Measurements from ENCODE around the gene NTRK3.

The NTRK3 gene

GRCh38 chr15:88124199-88124598 is 132.3 kb downstream of the NTRK3 start:
- no peak for DNase-seq
- TF ChIP-seq POLR2A (IDR thresholded peaks at IDR 0.05; ENCODE audit: low read length) (no peak), GATA1 (IDR thresholded peaks at IDR 0.05; ENCODE audit: low read depth, low read length) (no peak)

GRCh38 chr15:88121968-88122530 is 134.5 kb downstream of the NTRK3 start:
- no peak for DNase-seq
- TF ChIP-seq GATA1 (IDR thresholded peaks at IDR 0.05; ENCODE audit: low read depth, low read length) (no peak), POLR2A (IDR thresholded peaks at IDR 0.05; ENCODE audit: low read length) (no peak)

- no peak for DNase-seq
- TF ChIP-seq POLR2A (IDR thresholded peaks at IDR 0.05; ENCODE audit: low read length), result no peak
- no peak for TF ChIP-seq GATA1 (IDR thresholded peaks at IDR 0.05; ENCODE audit: low read depth, low read length)
Measured at GRCh38 chr15:88120026-88120425, 136.5 kb downstream of the NTRK3 start.

GRCh38 chr15:88118741-88119140 is 137.8 kb downstream of the NTRK3 start:
- TF ChIP-seq POLR2A (IDR thresholded peaks at IDR 0.05; ENCODE audit: low read length) (no peak), GATA1 (IDR thresholded peaks at IDR 0.05; ENCODE audit: low read depth, low read length) (no peak)
- DNase-seq, result no peak

- no peak for DNase-seq
- no peak for TF ChIP-seq POLR2A (IDR thresholded peaks at IDR 0.05; ENCODE audit: low read length)
- no peak for TF ChIP-seq GATA1 (IDR thresholded peaks at IDR 0.05; ENCODE audit: low read depth, low read length)
Measured at GRCh38 chr15:88118035-88118434, 138.5 kb downstream of the NTRK3 start.

- no peak for TF ChIP-seq GATA1 (IDR thresholded peaks at IDR 0.05; ENCODE audit: low read depth, low read length)
- DNase-seq, result no peak
Measured at GRCh38 chr15:88115486-88116152, 140.9 kb downstream of the NTRK3 start.

GRCh38 chr15:88113613-88114308 is 142.8 kb downstream of the NTRK3 start:
- DNase-seq, result no peak
- TF ChIP-seq GATA1 (IDR thresholded peaks at IDR 0.05; ENCODE audit: low read depth, low read length) (no peak), POLR2A (IDR thresholded peaks at IDR 0.05; ENCODE audit: low read length) (no peak)

GRCh38 chr15:88108991-88109390 is 147.5 kb downstream of the NTRK3 start:
- no peak for DNase-seq
- no peak for TF ChIP-seq POLR2A (IDR thresholded peaks at IDR 0.05; ENCODE audit: low read length)
- no peak for TF ChIP-seq GATA1 (IDR thresholded peaks at IDR 0.05; ENCODE audit: low read depth, low read length)

GRCh38 chr15:88108477-88108876 is 148.1 kb downstream of the NTRK3 start:
- DNase-seq, result no peak
- TF ChIP-seq POLR2A (IDR thresholded peaks at IDR 0.05; ENCODE audit: low read length) (no peak), GATA1 (IDR thresholded peaks at IDR 0.05; ENCODE audit: low read depth, low read length) (no peak)

- TF ChIP-seq POLR2A (IDR thresholded peaks at IDR 0.05; ENCODE audit: low read length), result no peak
- no peak for TF ChIP-seq GATA1 (IDR thresholded peaks at IDR 0.05; ENCODE audit: low read depth, low read length)
- DNase-seq, result no peak
Measured at GRCh38 chr15:88106074-88106473, 150.5 kb downstream of the NTRK3 start.

GRCh38 chr15:88104357-88104756 is 152.2 kb downstream of the NTRK3 start:
- no peak for DNase-seq
- TF ChIP-seq GATA1 (IDR thresholded peaks at IDR 0.05; ENCODE audit: low read depth, low read length) (no peak), POLR2A (IDR thresholded peaks at IDR 0.05; ENCODE audit: low read length) (no peak)

- no peak for DNase-seq
- TF ChIP-seq GATA1 (IDR thresholded peaks at IDR 0.05; ENCODE audit: low read depth, low read length) (no peak), POLR2A (IDR thresholded peaks at IDR 0.05; ENCODE audit: low read length) (no peak)
Measured at GRCh38 chr15:88100181-88100580, 156.4 kb downstream of the NTRK3 start.

- no peak for DNase-seq
- TF ChIP-seq POLR2A (IDR thresholded peaks at IDR 0.05; ENCODE audit: low read length) (no peak), GATA1 (IDR thresholded peaks at IDR 0.05; ENCODE audit: low read depth, low read length) (no peak)
Measured at GRCh38 chr15:88098361-88098760, 158.2 kb downstream of the NTRK3 start.

- no peak for TF ChIP-seq POLR2A (IDR thresholded peaks at IDR 0.05; ENCODE audit: low read length)
- no peak for TF ChIP-seq GATA1 (IDR thresholded peaks at IDR 0.05; ENCODE audit: low read depth, low read length)
- DNase-seq, result no peak
Measured at GRCh38 chr15:88091444-88092016, 165.0 kb downstream of the NTRK3 start.

Data from erythroblast (primary cell).